SK-N-SH treated with all-trans-retinoic acid at 6 μM for 48 hours (cell line): ENCODE results near the gene CDRT4.

Source experiments
- ISL1 ChIP-seq: fragments of 250-450 bp; sonication (Bioruptor Pico); IDR thresholded peaks from 2 replicates; pipeline ENCODE4 v2.1.2; 2022; ENCODE audit warnings: mild to moderate bottlenecking, moderate library complexity
- OSR1 ChIP-seq: fragments of 250-450 bp; sonication (Bioruptor Pico); IDR thresholded peaks from 2 replicates; pipeline ENCODE4 v1.8.0; 2022; ENCODE audit warnings: moderate library complexity, mild to moderate bottlenecking, inconsistent platforms
- TF ChIP-seq, protein P1 (sequence below): fragments of 250-450 bp; sonication (Bioruptor Pico); IDR thresholded peaks from 2 replicates; pipeline ENCODE4 v1.5.1; 2021; ENCODE audit warnings: mild to moderate bottlenecking, moderate library complexity

DNA sequence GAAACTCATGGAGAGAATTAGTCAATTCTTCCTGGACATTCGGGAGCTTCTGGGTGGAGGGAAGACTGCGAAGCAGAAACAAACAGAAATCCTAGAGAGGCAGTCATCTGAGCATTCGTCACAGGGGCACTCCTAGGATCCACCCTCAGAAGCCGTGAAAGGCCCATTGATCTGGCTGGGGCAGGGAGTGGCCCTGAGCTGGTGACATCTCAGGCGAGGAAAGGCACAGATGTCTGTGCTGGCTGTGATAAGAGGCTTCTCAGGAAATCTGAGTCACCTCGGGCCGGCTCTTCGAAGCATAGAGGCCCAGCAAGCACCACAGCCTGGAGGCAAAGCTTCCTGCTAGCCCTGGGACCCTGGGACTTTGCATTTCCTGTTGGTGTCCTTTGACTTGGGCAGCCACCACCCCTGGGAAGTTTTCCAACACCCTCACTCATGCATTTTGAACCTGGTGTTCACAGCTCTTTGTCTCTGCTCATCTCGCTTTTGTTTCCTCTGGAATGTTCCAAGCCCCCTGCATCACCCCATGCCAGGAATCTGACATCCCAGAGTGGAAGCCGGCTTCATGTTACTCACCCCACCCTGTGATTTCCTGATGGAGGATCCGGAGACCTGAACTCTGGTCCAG is 23.3 kb upstream of the CDRT4 start:
- no peak for TF ChIP-seq ISL1 (CRISPR knock-in tag)
- TF ChIP-seq OSR1 (CRISPR knock-in tag), result no peak
- TF ChIP-seq, protein P1, sequence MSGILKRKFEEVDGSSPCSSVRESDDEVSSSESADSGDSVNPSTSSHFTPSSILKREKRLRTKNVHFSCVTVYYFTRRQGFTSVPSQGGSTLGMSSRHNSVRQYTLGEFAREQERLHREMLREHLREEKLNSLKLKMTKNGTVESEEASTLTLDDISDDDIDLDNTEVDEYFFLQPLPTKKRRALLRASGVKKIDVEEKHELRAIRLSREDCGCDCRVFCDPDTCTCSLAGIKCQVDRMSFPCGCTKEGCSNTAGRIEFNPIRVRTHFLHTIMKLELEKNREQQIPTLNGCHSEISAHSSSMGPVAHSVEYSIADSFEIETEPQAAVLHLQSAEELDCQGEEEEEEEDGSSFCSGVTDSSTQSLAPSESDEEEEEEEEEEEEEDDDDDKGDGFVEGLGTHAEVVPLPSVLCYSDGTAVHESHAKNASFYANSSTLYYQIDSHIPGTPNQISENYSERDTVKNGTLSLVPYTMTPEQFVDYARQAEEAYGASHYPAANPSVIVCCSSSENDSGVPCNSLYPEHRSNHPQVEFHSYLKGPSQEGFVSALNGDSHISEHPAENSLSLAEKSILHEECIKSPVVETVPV (CRISPR knock-in tag), result no peak
